Kidney (tissue), 14 donors: Measurements from ENCODE around the gene GSG1L. TPM values are rescaled to one million over a fixed set of nuclear protein-coding genes. Genes with fewer than 3 reads are reported as not detected.

Experiments used
- DNase-seq, 5 donors: peaks; one replicate each; pipeline ENCODE4 v3.0.0-alpha.2; 2013 to 2020
- FAIRE-seq: peaks from 2 replicates; lab custom pipeline; 2012; peaks lifted over from hg19 to GRCh38; lab: Jason Lieb, UNC
- H3K27ac ChIP-seq, 2 donors: one replicate each; pipeline ENCODE4 v1.7.0; 2013; ENCODE audit warnings: low read depth in 2 of 2, low read length in 2 of 2, inconsistent platforms in 1 of 2
- H3K27me3 ChIP-seq: one replicate; pipeline ENCODE4 v1.7.1; 2013; ENCODE audit warnings: low read length, inconsistent platforms; ENCODE audit not compliant: control insufficient read depth, insufficient read depth
- H3K36me3 ChIP-seq, 3 donors: one replicate each; pipeline versions ENCODE4 v1.7.0 to v1.7.1; 2013; ENCODE audit warnings: low read length in 3 of 3, control low read depth in 1 of 3, inconsistent platforms in 1 of 3; ENCODE audit not compliant: insufficient read depth in 3 of 3, control insufficient read depth in 2 of 3
- H3K4me1 ChIP-seq, 3 donors: one replicate each; pipeline versions ENCODE4 v1.7.0 to v1.7.1; 2013; ENCODE audit warnings: low read length in 3 of 3, inconsistent platforms in 1 of 3, low read depth in 1 of 3; ENCODE audit not compliant: control insufficient read depth in 2 of 3, insufficient read depth in 2 of 3
- H3K4me3 ChIP-seq, 3 donors: one replicate each; pipeline versions ENCODE4 v1.7.0 to v1.8.1; 2013; ENCODE audit warnings: low read length in 3 of 3, control low read depth in 1 of 3, inconsistent platforms in 1 of 3
- H3K9ac ChIP-seq, 3 donors: one replicate each; pipeline versions ENCODE4 v1.7.0 to v1.7.1; 2013; ENCODE audit warnings: low read length in 3 of 3, control low read depth in 1 of 3, inconsistent platforms in 1 of 3
- H3K9me3 ChIP-seq, 3 donors: one replicate each; pipeline versions ENCODE4 v1.7.0 to v1.7.1; 2013; ENCODE audit warnings: low read length in 3 of 3, control low read depth in 1 of 3, inconsistent platforms in 1 of 3; ENCODE audit not compliant: control insufficient read depth in 2 of 3, insufficient read depth in 1 of 3
- intact Hi-C: fragments of 100-400 bp; cut with DNase I; formaldehyde crosslinking; loops from one replicate; pipeline ENCODE4 v1.11.1; 2022
- polyA plus RNA-seq: library from polyadenylated mRNA; stranded (reverse); fragments of 350-450 nt; fragmentation: Illumina TruSeq; extraction: RNeasy Lipid Tissue Mini Kit (QIAGEN cat#74804); gene quantifications from one replicate; pipeline ENCODE4 v1.2.3, GENCODE V29; 2014; ENCODE audit warnings: low read depth, low replicate concordance; ENCODE audit not compliant: insufficient read depth
- total RNA-seq: library from RNA; stranded (reverse); fragmentation: NEBNext Ultra II Directional; extraction: Animal tissue kit (Norgen Biotek cat#: 25700); gene quantifications from one replicate; pipeline ENCODE4 v1.2.1, GENCODE V29; 2021
- TF ChIP-seq, protein P1 (sequence below): IDR thresholded peaks from 3 replicates; pipeline ENCODE4 v1.5.1; 2012; ENCODE audit warnings: mild to moderate bottlenecking, moderate library complexity, borderline replicate concordance; ENCODE audit not compliant: insufficient read depth; ENCODE audit errors: extremely low read depth
- donor health status: control.
- donor health status: control.
- donor health status: control.
- donor health status: control.
- donor health status: control.
- donor health status: DM: yes; HTN: yes; CAD: no.
- donor health status: Normal renal cell carcinoma (clear cell type).

The GSG1L gene
- total and polyA plus RNA-seq, 2 donors from 2014 or later: not detected

DNA sequence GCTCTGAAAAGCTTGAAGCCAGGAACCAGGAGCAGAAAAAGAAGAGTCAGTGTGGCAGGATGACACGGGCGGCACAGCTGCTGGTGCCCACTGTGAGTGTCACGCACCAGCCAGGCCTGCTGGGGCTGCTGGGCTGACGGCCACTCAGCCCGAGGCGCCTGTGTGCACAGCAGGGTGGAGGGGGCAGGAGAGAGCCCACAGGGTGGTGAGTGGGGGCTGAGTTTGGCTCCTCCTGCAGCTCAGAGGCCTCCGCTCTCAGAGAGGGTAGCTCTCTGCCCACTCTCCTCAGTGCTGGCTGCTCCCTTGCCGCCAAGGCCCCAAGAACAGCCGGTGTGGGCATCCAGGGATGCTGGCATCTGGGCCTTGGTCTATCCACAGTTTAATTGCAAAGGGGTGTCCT lies 59.6 kb downstream of the GSG1L start:
- no peak overlapping the region for H3K4me3 ChIP-seq
- intact Hi-C loops: no loop called here
- H3K9ac ChIP-seq: no peak overlapping the region
- H3K36me3 ChIP-seq: no peaks in the 10 kb centered on the region
- TF ChIP-seq, protein P1, sequence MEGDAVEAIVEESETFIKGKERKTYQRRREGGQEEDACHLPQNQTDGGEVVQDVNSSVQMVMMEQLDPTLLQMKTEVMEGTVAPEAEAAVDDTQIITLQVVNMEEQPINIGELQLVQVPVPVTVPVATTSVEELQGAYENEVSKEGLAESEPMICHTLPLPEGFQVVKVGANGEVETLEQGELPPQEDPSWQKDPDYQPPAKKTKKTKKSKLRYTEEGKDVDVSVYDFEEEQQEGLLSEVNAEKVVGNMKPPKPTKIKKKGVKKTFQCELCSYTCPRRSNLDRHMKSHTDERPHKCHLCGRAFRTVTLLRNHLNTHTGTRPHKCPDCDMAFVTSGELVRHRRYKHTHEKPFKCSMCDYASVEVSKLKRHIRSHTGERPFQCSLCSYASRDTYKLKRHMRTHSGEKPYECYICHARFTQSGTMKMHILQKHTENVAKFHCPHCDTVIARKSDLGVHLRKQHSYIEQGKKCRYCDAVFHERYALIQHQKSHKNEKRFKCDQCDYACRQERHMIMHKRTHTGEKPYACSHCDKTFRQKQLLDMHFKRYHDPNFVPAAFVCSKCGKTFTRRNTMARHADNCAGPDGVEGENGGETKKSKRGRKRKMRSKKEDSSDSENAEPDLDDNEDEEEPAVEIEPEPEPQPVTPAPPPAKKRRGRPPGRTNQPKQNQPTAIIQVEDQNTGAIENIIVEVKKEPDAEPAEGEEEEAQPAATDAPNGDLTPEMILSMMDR: no peak
- no peak for FAIRE-seq
- H3K4me1 ChIP-seq: no peaks in the 10 kb centered on the region
- H3K9me3 ChIP-seq: no peaks in the 10 kb centered on the region
- no peaks in the 10 kb centered on the region for H3K27me3 ChIP-seq
- no peak for DNase-seq
- no peak overlapping the region for H3K27ac ChIP-seq

DNA sequence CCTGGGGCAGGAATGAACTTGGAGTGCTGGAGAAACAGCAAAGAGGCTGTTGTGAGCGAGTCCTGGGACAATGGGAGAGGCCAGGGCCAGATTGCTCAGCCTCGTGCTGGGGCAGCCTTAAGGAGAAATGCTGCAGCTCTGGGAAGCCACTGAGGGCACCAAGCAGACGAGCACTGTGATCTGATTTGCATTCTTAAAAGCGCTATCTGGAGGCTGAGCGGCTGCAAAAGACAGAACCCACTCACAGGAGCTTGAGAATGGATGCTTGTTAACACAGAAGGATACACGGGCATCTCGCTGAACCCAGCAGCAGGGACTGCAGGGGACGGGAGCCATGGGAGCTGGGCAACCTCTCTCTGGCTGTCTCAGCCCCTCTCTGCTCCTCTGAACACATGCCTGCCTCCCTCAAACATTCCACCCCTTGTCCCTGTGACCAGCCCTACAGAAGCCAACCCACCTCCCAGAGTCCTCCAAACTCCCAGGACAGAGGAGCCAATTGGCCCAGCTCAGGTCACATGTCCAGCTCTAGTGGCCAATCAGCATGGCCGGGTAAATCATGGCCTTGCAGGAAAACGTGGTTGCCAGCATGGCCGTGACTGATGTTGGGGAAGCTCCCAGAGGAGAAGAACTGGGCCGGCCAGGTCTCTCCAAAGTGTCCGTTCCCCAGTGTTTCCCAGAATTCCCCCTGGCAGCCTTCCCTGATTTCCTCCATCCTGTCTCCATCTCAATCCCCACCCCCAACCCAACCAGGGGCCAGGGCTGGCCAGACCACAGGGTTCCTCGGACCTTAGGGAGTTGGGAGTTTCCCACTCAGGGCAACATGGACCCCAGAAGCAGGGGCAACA lies 60.3 kb downstream of the GSG1L start:
- Histone ChIP-seq H3K9me3 (no peaks in the 10 kb centered on the region), H3K27me3 (no peaks in the 10 kb centered on the region), H3K36me3 (no peaks in the 10 kb centered on the region), H3K4me3 (no peak overlapping the region), H3K27ac (no peak overlapping the region), H3K9ac (no peak overlapping the region), H3K4me1 (no peaks in the 10 kb centered on the region)
- intact Hi-C loops: no loop called here
- TF ChIP-seq, protein P1: no peak
- no peak for FAIRE-seq
- no peak for DNase-seq

DNA sequence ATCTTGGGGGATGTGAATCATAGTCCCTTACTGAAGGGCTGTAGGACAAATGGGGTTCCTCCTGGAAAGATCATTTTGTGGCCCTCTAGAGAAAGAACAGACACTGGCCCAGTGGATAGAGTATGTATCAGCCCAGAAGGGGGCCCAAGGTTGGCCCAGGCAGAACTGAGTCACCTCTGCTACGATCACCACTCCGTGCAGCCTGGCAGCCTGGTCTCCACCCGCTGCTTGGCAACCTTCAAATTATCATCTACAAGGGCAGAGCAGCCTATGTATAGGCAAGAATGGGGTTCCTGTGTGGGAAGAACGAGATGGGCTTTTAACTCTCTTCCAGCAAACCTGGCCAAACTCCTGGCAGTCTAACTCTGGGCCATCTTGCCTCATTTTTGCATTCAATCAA lies 61.9 kb downstream of the GSG1L start:
- intact Hi-C loops: no loop called here
- DNase-seq (no peak), FAIRE-seq (no peak)
- Histone ChIP-seq H3K27ac (no peak overlapping the region), H3K36me3 (no peaks in the 10 kb centered on the region), H3K9ac (no peak overlapping the region), H3K9me3 (no peaks in the 10 kb centered on the region), H3K4me1 (no peaks in the 10 kb centered on the region), H3K4me3 (no peak overlapping the region), H3K27me3 (no peaks in the 10 kb centered on the region)
- TF ChIP-seq, protein P1: no peak
